HL-60/S4 treated with phorbol 12-myristate 13-acetate at 8.2 ng/mL for 4 days and 3 days (cell line): ENCODE data around the gene SH3BP4.

Experiments used
- in situ Hi-C: fragments of 300-500 bp; cut with MboI; formaldehyde crosslinking; loops from 2 replicates; pipeline ENCODE4 v1.15.0; 2022; ENCODE audit warnings: low sequenced_read_pairs

The SH3BP4 gene

GRCh38 chr2:234966340-234966739, 14.5 kb downstream of the SH3BP4 start:
- in situ Hi-C loops: no loop called here

- in situ Hi-C loops: no loop called here
Measured at GRCh38 chr2:234967201-234967869, 15.5 kb downstream of the SH3BP4 start.

GRCh38 chr2:234967870-234968208, 16.0 kb downstream of the SH3BP4 start:
- in situ Hi-C loops: no loop called here

GRCh38 chr2:234968631-234969305, 17.0 kb downstream of the SH3BP4 start:
- in situ Hi-C loops: no loop called here

GRCh38 chr2:234969306-234970098, 17.7 kb downstream of the SH3BP4 start:
- in situ Hi-C loops: no loop called here

GRCh38 chr2:234970099-234970440, 18.3 kb downstream of the SH3BP4 start:
- in situ Hi-C loops: no loop called here

- in situ Hi-C loops: no loop called here
Measured at GRCh38 chr2:234970477-234970882, 18.7 kb downstream of the SH3BP4 start.

- in situ Hi-C loops: no loop called here
Measured at GRCh38 chr2:234971496-234971895, 19.7 kb downstream of the SH3BP4 start.

GRCh38 chr2:234973008-234973407, 21.2 kb downstream of the SH3BP4 start:
- in situ Hi-C loops: no loop called here

GRCh38 chr2:234974501-234975385, 22.9 kb downstream of the SH3BP4 start:
- in situ Hi-C loops: no loop called here

GRCh38 chr2:234975611-234976010, 23.8 kb downstream of the SH3BP4 start:
- in situ Hi-C loops: no loop called here

GRCh38 chr2:234976479-234977227, 24.8 kb downstream of the SH3BP4 start:
- in situ Hi-C loops: no loop called here

- in situ Hi-C loops: no loop called here
Measured at GRCh38 chr2:234977228-234977679, 25.4 kb downstream of the SH3BP4 start.

GRCh38 chr2:234978466-234979203, 26.8 kb downstream of the SH3BP4 start:
- in situ Hi-C loops: no loop called here

- in situ Hi-C loops: no loop called here
Measured at GRCh38 chr2:234979204-234980167, 27.7 kb downstream of the SH3BP4 start.

- in situ Hi-C loops: no loop called here
Measured at GRCh38 chr2:234980451-234981187, 28.8 kb downstream of the SH3BP4 start.

- in situ Hi-C loops: no loop called here
Measured at GRCh38 chr2:234981197-234982095, 29.6 kb downstream of the SH3BP4 start.
